MCF 10A (cell line): ENCODE measurements around the gene WBP2NL. TPM values are rescaled to one million over a fixed set of nuclear protein-coding genes. Genes with fewer than 3 reads are reported as not detected.
A peak's percentile ranks its signal among the peaks of the same experiment; 100 is the strongest.

Experiments used
- BruUV-seq: library from RNA; stranded (reverse); fragments of 400-500 nt; replicated peaks from 2 replicates; lab custom pipeline; 2021; lab: Mats Ljungman, UMichigan
- CTCF ChIA-PET: fragments of 300-600 bp; sonication (Branson Sonifier 250); formaldehyde crosslinking; extraction: SDS; loops from one replicate; lab custom pipeline; 2021; ENCODE audit warnings: antibody characterized with exemption, inconsistent platforms; lab: Yijun Ruan, JAX
- POLR2A ChIA-PET: fragments of 300-600, 350-650 bp; sonication (Branson Sonifier 250); formaldehyde crosslinking; extraction: SDS; loops from one replicate; lab custom pipeline; 2020; ENCODE audit warnings: antibody characterized with exemption, inconsistent platforms; lab: Yijun Ruan, JAX
- DNase-seq: peaks from one replicate; pipeline ENCODE4 v3.0.0-alpha.2; 2018; ENCODE audit not compliant: unreplicated experiment
- H3K27ac Mint-ChIP-seq: one replicate; pipeline ENCODE4 v1.8.0; 2022; ENCODE audit warnings: mild to moderate bottlenecking, low read depth, mixed read lengths; ENCODE audit not compliant: unreplicated experiment
- H3K27me3 Mint-ChIP-seq: one replicate; pipeline ENCODE4 v1.8.0; 2022; ENCODE audit warnings: mixed read lengths; ENCODE audit not compliant: insufficient read depth, unreplicated experiment
- H3K36me3 Mint-ChIP-seq: one replicate; pipeline ENCODE4 v1.8.0; 2022; ENCODE audit warnings: mild to moderate bottlenecking, moderate library complexity, mixed read lengths; ENCODE audit not compliant: insufficient read depth, unreplicated experiment
- H3K4me1 Mint-ChIP-seq: one replicate; pipeline ENCODE4 v1.8.0; 2022; ENCODE audit warnings: mixed read lengths; ENCODE audit not compliant: insufficient read depth, unreplicated experiment
- H3K4me3 Mint-ChIP-seq: one replicate; pipeline ENCODE4 v1.8.0; 2022; ENCODE audit warnings: mild to moderate bottlenecking, moderate library complexity, mixed read lengths; ENCODE audit not compliant: unreplicated experiment
- H3K9me3 Mint-ChIP-seq: one replicate; pipeline ENCODE4 v1.8.0; 2022; ENCODE audit warnings: mixed read lengths; ENCODE audit not compliant: unreplicated experiment
- intact Hi-C: fragments of 100-400 bp; cut with micrococcal nuclease; formaldehyde crosslinking; loops from 2 replicates; pipeline ENCODE4 v1.14.1; 2022
- total RNA-seq: library from RNA; stranded (reverse); gene quantifications from 2 replicates; pipeline ENCODE4 v1.2.3, GENCODE V29; 2022
- TF ChIP-seq, protein P1 (sequence below): fragments of 200-600 bp; IDR thresholded peaks from one replicate; pipeline ENCODE4 v1.8.0; 2022; ENCODE audit warnings: antibody characterized with exemption, mild to moderate bottlenecking; ENCODE audit not compliant: unreplicated experiment

Gene WBP2NL
- total RNA-seq, 1 experiment from 2014 or later = 1.1 TPM

DNA sequence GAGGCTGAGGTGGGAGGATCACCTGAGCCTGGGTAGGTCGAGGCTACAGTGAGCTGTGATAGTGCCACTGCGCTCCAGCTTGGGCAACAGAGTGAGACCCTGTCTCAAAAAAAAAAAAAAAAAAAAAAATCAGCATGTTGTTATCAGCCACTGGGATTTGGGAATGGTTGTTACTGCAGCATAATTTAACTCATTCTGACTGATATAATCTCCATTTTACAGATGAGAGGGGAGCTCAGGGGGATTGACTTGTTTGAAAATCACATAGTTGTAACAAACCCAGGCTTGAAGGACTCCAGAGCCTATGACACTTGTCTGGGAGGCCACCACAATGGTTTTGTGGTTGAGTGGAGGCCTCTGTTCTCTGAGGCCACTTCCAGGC is 32.4 kb upstream of the WBP2NL start:
- no TSS peak for BruUV-seq
- ChIA-PET POLR2A (interaction anchor here (0.6 kb wide), 2 partner anchors 161 to 586 kb away, joined by 3 read pairs; no protein-coding TSS in a partner anchor), CTCF (interaction anchor here (0.6 to 1.5 kb wide), 10 partner anchors 16 to 475 kb away, joined by 3 to 8 read pairs (median 3); partner anchors contain the start of gene NDUFA6)
- Mint-ChIP-seq H3K9me3 (no peaks in the 10 kb centered on the region), H3K4me1 (peaks cover 6% of the 10 kb centered on the region), H3K27ac (no peak overlapping the region), H3K27me3 (no peaks in the 10 kb centered on the region), H3K36me3 (no peaks in the 10 kb centered on the region), H3K4me3 (no peak overlapping the region)
- intact Hi-C loops = loop anchor here (1.0 to 10.0 kb wide), 5 partner anchors 125 to 509 kb away; no protein-coding TSS in a partner anchor
- no peak for DNase-seq
- TF ChIP-seq, protein P1, sequence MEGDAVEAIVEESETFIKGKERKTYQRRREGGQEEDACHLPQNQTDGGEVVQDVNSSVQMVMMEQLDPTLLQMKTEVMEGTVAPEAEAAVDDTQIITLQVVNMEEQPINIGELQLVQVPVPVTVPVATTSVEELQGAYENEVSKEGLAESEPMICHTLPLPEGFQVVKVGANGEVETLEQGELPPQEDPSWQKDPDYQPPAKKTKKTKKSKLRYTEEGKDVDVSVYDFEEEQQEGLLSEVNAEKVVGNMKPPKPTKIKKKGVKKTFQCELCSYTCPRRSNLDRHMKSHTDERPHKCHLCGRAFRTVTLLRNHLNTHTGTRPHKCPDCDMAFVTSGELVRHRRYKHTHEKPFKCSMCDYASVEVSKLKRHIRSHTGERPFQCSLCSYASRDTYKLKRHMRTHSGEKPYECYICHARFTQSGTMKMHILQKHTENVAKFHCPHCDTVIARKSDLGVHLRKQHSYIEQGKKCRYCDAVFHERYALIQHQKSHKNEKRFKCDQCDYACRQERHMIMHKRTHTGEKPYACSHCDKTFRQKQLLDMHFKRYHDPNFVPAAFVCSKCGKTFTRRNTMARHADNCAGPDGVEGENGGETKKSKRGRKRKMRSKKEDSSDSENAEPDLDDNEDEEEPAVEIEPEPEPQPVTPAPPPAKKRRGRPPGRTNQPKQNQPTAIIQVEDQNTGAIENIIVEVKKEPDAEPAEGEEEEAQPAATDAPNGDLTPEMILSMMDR = no peak

DNA sequence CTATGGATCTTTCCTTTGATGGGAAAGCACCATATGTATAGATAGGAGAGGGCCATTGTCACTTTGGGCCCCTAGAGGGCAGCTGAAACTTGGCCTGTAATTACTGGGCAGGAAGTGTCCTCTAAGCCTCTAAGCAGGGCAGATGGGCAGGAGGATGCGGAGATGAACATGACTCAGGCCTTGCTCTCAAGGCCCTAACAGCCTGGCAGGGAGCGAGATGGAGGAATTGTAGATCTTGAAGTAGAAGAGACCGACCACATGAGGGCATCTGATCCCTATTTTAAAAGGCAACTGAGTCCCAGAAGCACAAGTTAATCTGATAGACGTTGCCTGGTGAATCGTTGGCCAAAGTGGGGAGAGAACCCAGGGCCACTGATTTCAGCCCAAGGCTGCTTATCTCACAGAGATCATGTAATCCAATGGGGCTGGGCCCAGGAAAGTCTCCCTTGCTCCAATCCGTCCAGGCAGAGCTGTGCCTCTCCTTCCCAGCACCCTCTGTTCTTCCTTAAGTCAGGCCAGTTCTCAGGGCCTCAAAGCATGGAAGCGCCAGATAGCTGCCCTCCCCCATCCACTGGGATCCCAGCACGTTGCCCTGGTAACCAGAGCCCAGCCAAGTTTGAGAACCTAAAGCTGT is 31.9 kb upstream of the WBP2NL start:
- H3K27ac Mint-ChIP-seq = no peak overlapping the region
- peak; percentile 76 for DNase-seq

DNA sequence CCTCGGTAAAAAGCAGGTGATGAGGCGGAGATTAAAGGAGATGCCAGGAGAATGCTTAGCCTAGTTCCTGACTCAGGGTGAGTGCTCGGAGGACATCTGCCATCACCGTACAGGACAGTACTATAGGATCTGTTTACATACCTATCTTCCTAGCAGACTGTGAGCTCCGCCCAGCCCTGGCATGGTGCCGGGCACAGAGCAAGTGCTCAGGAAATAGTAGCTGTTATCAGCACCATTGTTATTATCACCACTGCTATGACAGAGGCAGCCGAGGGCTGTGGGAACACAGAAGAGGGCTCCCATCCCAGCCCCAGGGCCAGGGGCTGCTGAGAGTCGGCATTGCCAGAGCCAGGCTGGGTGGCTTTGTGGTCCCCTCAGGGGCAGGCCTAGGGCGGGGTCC is 30.0 kb upstream of the WBP2NL start:
- TF ChIP-seq, protein P1 = no peak
- DNase-seq = no peak
- Mint-ChIP-seq H3K4me1 (peaks cover 6% of the 10 kb centered on the region), H3K27ac (no peak overlapping the region), H3K4me3 (no peak overlapping the region), H3K9me3 (no peaks in the 10 kb centered on the region), H3K36me3 (no peaks in the 10 kb centered on the region), H3K27me3 (peaks cover 11% of the 10 kb centered on the region)
- ChIA-PET CTCF (interaction anchor here (0.5 to 2.1 kb wide), 4 partner anchors 11 to 126 kb away, joined by 3 to 7 read pairs (median 4); no protein-coding TSS in a partner anchor), POLR2A (interaction anchor here (0.6 kb wide), 1 partner anchor 26 kb away, joined by 3 read pairs; no protein-coding TSS in a partner anchor)
- no TSS peak for BruUV-seq
- intact Hi-C loops = loop anchor here (5.0 to 10.0 kb wide), 2 partner anchors 469 to 506 kb away; no protein-coding TSS in a partner anchor

More for the DNA sequence above, 31.9 kb upstream of the WBP2NL start:
- intact Hi-C loops = loop anchor here (1.0 to 10.0 kb wide), 5 partner anchors 125 to 508 kb away; no protein-coding TSS in a partner anchor
- POLR2A ChIA-PET = interaction anchor here (0.6 to 1.3 kb wide), 3 partner anchors 17 to 585 kb away, joined by 3 to 4 read pairs (median 3); no protein-coding TSS in a partner anchor
- no TSS peak for BruUV-seq
- Mint-ChIP-seq H3K9me3 (no peaks in the 10 kb centered on the region), H3K4me3 (no peak overlapping the region), H3K27me3 (no peaks in the 10 kb centered on the region), H3K36me3 (no peaks in the 10 kb centered on the region), H3K4me1 (peaks cover 6% of the 10 kb centered on the region)
- CTCF ChIA-PET = interaction anchor here (0.6 to 2.1 kb wide), 16 partner anchors 13 to 475 kb away, joined by 3 to 8 read pairs (median 3); partner anchors contain the start of genes NDUFA6 and SMDT1
- TF ChIP-seq, protein P1 = peak; percentile 29

DNA sequence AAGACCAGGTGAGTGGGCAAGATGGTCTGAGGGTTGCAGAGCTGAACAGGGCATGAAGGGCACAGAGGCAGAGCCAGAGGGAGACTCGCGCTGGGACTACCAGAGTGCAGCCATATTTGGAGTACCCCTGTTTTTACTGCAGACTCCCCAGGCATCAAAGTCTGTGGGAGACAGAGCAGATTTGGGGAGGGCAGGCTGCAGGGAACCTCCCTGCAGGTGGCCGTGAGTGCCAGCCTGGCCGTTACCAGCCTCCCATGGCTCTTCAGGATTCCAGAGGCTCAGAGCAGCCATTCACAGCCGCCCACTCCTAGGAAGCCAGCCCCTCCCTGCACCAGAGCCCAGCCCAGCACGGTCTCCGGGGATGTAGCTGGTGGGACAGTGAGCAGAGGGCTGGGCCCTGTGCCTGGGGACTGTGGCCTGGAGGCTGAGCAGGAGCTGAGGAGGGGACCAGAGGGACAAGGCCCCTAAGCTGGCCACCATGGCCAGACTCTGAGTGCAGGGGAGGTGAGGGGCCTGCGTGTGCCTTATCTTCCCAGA is 29.4 kb upstream of the WBP2NL start, which contains the start of gene SEPTIN3:
Gene SEPTIN3, plus strand, starts transcription at position 334 of the 537 bp plus-strand sequence. CDS start 2,050 bp downstream, outside the sequence.
- H3K4me1 Mint-ChIP-seq = peaks cover 6% of the 10 kb centered on the region
- H3K9me3 Mint-ChIP-seq = no peaks in the 10 kb centered on the region
- H3K36me3 Mint-ChIP-seq = no peaks in the 10 kb centered on the region
- no peak for DNase-seq
- no peak within 1 kb of the TSS for H3K4me3 Mint-ChIP-seq
- no peak within 1 kb of the TSS for H3K27ac Mint-ChIP-seq
- BruUV-seq = no TSS peak
- POLR2A ChIA-PET = interaction anchor here (0.6 kb wide), 1 partner anchor 143 kb away, joined by 4 read pairs; no protein-coding TSS in a partner anchor
- intact Hi-C loops = loop anchor here (5.0 to 10.0 kb wide), 2 partner anchors 468 to 506 kb away; no protein-coding TSS in a partner anchor
- CTCF ChIA-PET = no interaction called here
- TF ChIP-seq, protein P1 = no peak
- peaks cover 11% of the 10 kb centered on the region for H3K27me3 Mint-ChIP-seq
